Upper lobe of left lung (tissue), 6 donors: Measurements from ENCODE around the gene LMCD1. TPM values are rescaled to one million over a fixed set of nuclear protein-coding genes. Genes with fewer than 3 reads are reported as not detected.

Source experiments
- ATAC-seq, 2 donors: fragments of 200-7000 bp; cut with Tn5 transposase; one replicate each; pipeline ENCODE4 v1.9.1; 2022; ENCODE audit warnings: mild to moderate bottlenecking in 2 of 2, moderate library complexity in 2 of 2; ENCODE audit not compliant: low FRiP score in 2 of 2
- DNase-seq, 2 donors: peaks; one replicate each; pipeline ENCODE4 v3.0.0-alpha.2; 2019 to 2020
- H3K27ac ChIP-seq, 4 donors: fragments of 200-600 bp; sonication (generic); one replicate each; pipeline ENCODE4 v1.5.1; 2016 to 2019
- H3K27me3 ChIP-seq, 4 donors: fragments of 200-600 bp; sonication (generic); one replicate each; pipeline ENCODE4 v1.5.1; 2017 to 2019
- H3K36me3 ChIP-seq, 4 donors: fragments of 200-600 bp; sonication (generic); one replicate each; pipeline ENCODE4 v1.5.1; 2016 to 2019
- H3K4me1 ChIP-seq, 4 donors: fragments of 200-600 bp; sonication (generic); one replicate each; pipeline ENCODE4 v1.5.1; 2018 to 2019
- H3K4me3 ChIP-seq, 4 donors: fragments of 200-600 bp; sonication (generic); one replicate each; pipeline ENCODE4 v1.5.1; 2017 to 2019; ENCODE audit warnings: mild to moderate bottlenecking in 2 of 4, moderate library complexity in 1 of 4
- H3K9me3 ChIP-seq, 4 donors: fragments of 200-600 bp; sonication (generic); one replicate each; pipeline ENCODE4 v1.5.1; 2018 to 2019
- EP300 ChIP-seq, 4 donors: sonication (generic); formaldehyde crosslinking; IDR thresholded peaks; one replicate each; pipeline ENCODE4 v1.5.1; 2017; ENCODE audit warnings: antibody characterized with exemption in 4 of 4, control low read depth in 2 of 4
- POLR2A ChIP-seq, 4 donors: fragments of 450-650 bp; IDR thresholded peaks; one replicate each; pipeline ENCODE4 v1.5.1; 2016 to 2017; ENCODE audit warnings: antibody characterized with exemption in 4 of 4, mild to moderate bottlenecking in 2 of 4
- POLR2AphosphoS5 ChIP-seq, 2 donors: sonication (generic); formaldehyde crosslinking; IDR thresholded peaks; one replicate each; pipeline ENCODE4 v1.5.1; 2017; ENCODE audit warnings: antibody characterized with exemption in 2 of 2
- WGBS, 2 donors: methylation state at CpG; one replicate each; pipeline ENCODE4 v1.1.5; 2017 to 2018; 5-methylcytosine and 5-hydroxymethylcytosine counted together
- total RNA-seq, 6 donors: library from RNA; depleted of rRNA in 4 of 6; stranded (reverse); fragments of >200 nt in 4 of 6; gene quantifications; one replicate each; pipeline versions ENCODE4 v1.1.0 to v1.2.1, GENCODE V29; 2016 to 2021
- TF ChIP-seq, protein P1 (sequence below), 6 experiments: fragments of 450-650 bp in 4 of 6; fragments of 200-600 bp in 2 of 6; sonication (generic) in 2 of 6; IDR thresholded peaks; one replicate each; pipeline ENCODE4 v1.5.1; 2016 to 2019; ENCODE audit warnings: antibody characterized with exemption in 6 of 6
- donor health status: DM: no; HTN: no; CAD: no; lungs with moderate emphysema.
- donor health status: DM: no; HTN: yes; CAD: no; lungs with severe emphysema.

The LMCD1 gene
- total RNA-seq, 6 donors from 2014 or later = 47.4 to 269 (median 118) TPM

GRCh38 chr3:8604006-8604405 lies 102.4 kb downstream of the LMCD1 start:
- no peak for TF ChIP-seq EP300 (IDR thresholded peaks at IDR 0.05)
- no peak for TF ChIP-seq POLR2A (IDR thresholded peaks at IDR 0.05)
- TF ChIP-seq, protein P1, sequence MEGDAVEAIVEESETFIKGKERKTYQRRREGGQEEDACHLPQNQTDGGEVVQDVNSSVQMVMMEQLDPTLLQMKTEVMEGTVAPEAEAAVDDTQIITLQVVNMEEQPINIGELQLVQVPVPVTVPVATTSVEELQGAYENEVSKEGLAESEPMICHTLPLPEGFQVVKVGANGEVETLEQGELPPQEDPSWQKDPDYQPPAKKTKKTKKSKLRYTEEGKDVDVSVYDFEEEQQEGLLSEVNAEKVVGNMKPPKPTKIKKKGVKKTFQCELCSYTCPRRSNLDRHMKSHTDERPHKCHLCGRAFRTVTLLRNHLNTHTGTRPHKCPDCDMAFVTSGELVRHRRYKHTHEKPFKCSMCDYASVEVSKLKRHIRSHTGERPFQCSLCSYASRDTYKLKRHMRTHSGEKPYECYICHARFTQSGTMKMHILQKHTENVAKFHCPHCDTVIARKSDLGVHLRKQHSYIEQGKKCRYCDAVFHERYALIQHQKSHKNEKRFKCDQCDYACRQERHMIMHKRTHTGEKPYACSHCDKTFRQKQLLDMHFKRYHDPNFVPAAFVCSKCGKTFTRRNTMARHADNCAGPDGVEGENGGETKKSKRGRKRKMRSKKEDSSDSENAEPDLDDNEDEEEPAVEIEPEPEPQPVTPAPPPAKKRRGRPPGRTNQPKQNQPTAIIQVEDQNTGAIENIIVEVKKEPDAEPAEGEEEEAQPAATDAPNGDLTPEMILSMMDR (IDR thresholded peaks at IDR 0.05) = no peak
- no peak for TF ChIP-seq POLR2AphosphoS5 (IDR thresholded peaks at IDR 0.05)
- ATAC-seq (no peak), DNase-seq (no peak)
- H3K9me3 ChIP-seq = no peaks in the 10 kb centered on the region
- no peaks in the 10 kb centered on the region for H3K27me3 ChIP-seq
- H3K4me3 ChIP-seq = no peak overlapping the region
- WGBS, 2 donors = 93 to 96% methylated on average over 7 of the region's 7 CpGs
- H3K36me3 ChIP-seq = no peaks in the 10 kb centered on the region
- peaks cover 8 to 13% (median 11%) of the 10 kb centered on the region in 4 donors for H3K4me1 ChIP-seq
- H3K27ac ChIP-seq = no peak overlapping the region

GRCh38 chr3:8604988-8605387 lies 103.4 kb downstream of the LMCD1 start:
- Histone ChIP-seq H3K27me3 (no peaks in the 10 kb centered on the region), H3K9me3 (no peaks in the 10 kb centered on the region), H3K4me3 (no peak overlapping the region), H3K4me1 (peaks cover 8 to 13% (median 11%) of the 10 kb centered on the region in 4 donors), H3K27ac (no peak overlapping the region), H3K36me3 (no peaks in the 10 kb centered on the region)
- 92 to 93% methylated on average over 3 of the region's 3 CpGs for WGBS, 2 donors
- DNase-seq = no peak
- no peak for ATAC-seq
- TF ChIP-seq POLR2AphosphoS5 (IDR thresholded peaks at IDR 0.05) (no peak), EP300 (IDR thresholded peaks at IDR 0.05) (no peak), POLR2A (IDR thresholded peaks at IDR 0.05) (no peak)
- TF ChIP-seq, protein P1 (IDR thresholded peaks at IDR 0.05) = no peak

DNA sequence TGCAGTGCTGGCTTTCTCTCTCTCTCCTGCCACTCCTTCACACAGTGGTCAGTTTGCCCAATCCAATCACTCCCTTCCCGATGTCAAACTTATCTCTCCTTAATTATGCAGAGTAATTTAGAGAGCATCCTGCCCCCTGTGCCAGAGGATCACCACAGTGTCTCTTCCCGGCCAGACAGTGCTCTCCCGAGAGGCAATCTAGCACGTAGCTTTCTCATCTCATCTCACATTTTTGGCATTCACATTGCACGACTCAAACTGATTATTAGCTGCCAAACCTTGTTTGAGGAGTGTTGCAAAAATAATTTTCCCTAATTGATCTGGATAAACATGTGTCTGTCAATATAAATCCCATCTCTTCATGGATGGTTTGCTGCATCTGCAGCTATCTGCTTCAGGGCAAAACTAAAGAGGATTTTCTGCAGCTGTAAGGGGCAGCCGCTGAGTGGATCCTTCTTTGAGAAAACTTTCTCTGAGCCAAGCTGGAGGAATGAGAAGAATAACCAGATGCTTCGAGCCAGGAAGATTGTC lies 105.1 kb downstream of the LMCD1 start:
- no peaks in the 10 kb centered on the region for H3K36me3 ChIP-seq
- no peak overlapping the region for H3K4me3 ChIP-seq
- no peaks in the 10 kb centered on the region for H3K9me3 ChIP-seq
- 49 to 61% methylated on average over 7 of the region's 7 CpGs for WGBS, 2 donors
- H3K4me1 ChIP-seq = peaks cover 8 to 13% (median 11%) of the 10 kb centered on the region in 4 donors
- ATAC-seq = peak in 1 of 2 donors; percentile 2
- DNase-seq = no peak
- no peaks in the 10 kb centered on the region for H3K27me3 ChIP-seq
- TF ChIP-seq POLR2A (IDR thresholded peaks at IDR 0.05) (no peak), EP300 (IDR thresholded peaks at IDR 0.05) (no peak), POLR2AphosphoS5 (IDR thresholded peaks at IDR 0.05) (no peak)
- TF ChIP-seq, protein P1 (IDR thresholded peaks at IDR 0.05) = no peak
- no peak overlapping the region for H3K27ac ChIP-seq

GRCh38 chr3:8607234-8608040 lies 105.8 kb downstream of the LMCD1 start:
- 44 to 59% methylated on average over 7 of the region's 7 CpGs for WGBS, 2 donors
- TF ChIP-seq, protein P1 (IDR thresholded peaks at IDR 0.05) = peak; percentile 60 to 78 (median 66)
- TF ChIP-seq POLR2AphosphoS5 (IDR thresholded peaks at IDR 0.05) = peak; percentile 12 to 30
- no peak for TF ChIP-seq EP300 (IDR thresholded peaks at IDR 0.05)
- no peak for TF ChIP-seq POLR2A (IDR thresholded peaks at IDR 0.05)
- ATAC-seq (peak; percentile 60 to 86), DNase-seq (peak in 1 of 2 donors; percentile 51)
- no peaks in the 10 kb centered on the region for H3K36me3 ChIP-seq
- no peaks in the 10 kb centered on the region for H3K9me3 ChIP-seq
- H3K4me1 ChIP-seq = peaks cover 8 to 13% (median 11%) of the 10 kb centered on the region in 4 donors
- H3K27ac ChIP-seq = peak overlapping the region in 1 of 4 donors; percentile 24
- no peak overlapping the region for H3K4me3 ChIP-seq
- H3K27me3 ChIP-seq = no peaks in the 10 kb centered on the region
